Gastroesophageal sphincter (tissue), 3 donors: ENCODE measurements around the gene CYTL1.

Experiments used
- EP300 ChIP-seq: sonication (generic); formaldehyde crosslinking; IDR thresholded peaks from one replicate; pipeline ENCODE4 v1.6.1; 2017; ENCODE audit warnings: antibody characterized with exemption, mild to moderate bottlenecking
- POLR2A ChIP-seq, 2 donors: fragments of 450-650 bp; IDR thresholded peaks; one replicate each; pipeline ENCODE4 v1.6.1; 2017; ENCODE audit warnings: antibody characterized with exemption in 2 of 2, mild to moderate bottlenecking in 2 of 2, moderate library complexity in 1 of 2
- POLR2AphosphoS5 ChIP-seq: sonication (generic); formaldehyde crosslinking; IDR thresholded peaks from one replicate; pipeline ENCODE4 v1.6.1; 2017; ENCODE audit warnings: antibody characterized with exemption
- TF ChIP-seq, protein P1 (sequence below), 4 experiments: fragments of 200-600 bp in 2 of 4; fragments of 450-650 bp in 2 of 4; sonication (generic) in 1 of 4; IDR thresholded peaks; one replicate each; pipeline ENCODE4 v1.5.1; 2017 to 2019; ENCODE audit warnings: antibody characterized with exemption in 4 of 4, mild to moderate bottlenecking in 2 of 4, moderate library complexity in 2 of 4

DNA sequence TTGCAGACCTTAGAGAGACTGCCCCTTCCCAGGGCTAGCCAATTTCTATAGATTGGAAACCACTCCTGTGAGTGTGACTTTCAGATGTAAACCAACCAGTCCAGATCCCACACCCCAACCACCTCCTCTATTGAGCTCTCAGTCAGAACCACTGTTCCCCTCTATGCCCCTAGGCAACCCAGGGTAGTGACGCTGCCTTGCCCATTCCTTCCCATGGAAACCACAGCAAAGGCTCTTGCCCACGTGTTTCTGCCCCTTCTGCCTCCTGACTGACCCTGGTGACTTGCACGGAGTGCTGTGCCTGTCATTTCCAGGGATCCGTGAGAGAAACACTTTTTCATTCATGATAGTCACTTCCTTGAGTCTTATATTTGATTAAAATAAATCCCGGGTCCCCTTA, 32.4 kb downstream of the CYTL1 start:
- TF ChIP-seq, protein P1, sequence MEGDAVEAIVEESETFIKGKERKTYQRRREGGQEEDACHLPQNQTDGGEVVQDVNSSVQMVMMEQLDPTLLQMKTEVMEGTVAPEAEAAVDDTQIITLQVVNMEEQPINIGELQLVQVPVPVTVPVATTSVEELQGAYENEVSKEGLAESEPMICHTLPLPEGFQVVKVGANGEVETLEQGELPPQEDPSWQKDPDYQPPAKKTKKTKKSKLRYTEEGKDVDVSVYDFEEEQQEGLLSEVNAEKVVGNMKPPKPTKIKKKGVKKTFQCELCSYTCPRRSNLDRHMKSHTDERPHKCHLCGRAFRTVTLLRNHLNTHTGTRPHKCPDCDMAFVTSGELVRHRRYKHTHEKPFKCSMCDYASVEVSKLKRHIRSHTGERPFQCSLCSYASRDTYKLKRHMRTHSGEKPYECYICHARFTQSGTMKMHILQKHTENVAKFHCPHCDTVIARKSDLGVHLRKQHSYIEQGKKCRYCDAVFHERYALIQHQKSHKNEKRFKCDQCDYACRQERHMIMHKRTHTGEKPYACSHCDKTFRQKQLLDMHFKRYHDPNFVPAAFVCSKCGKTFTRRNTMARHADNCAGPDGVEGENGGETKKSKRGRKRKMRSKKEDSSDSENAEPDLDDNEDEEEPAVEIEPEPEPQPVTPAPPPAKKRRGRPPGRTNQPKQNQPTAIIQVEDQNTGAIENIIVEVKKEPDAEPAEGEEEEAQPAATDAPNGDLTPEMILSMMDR (IDR thresholded peaks at IDR 0.05) = no peak
- TF ChIP-seq POLR2A (IDR thresholded peaks at IDR 0.05) (no peak), EP300 (no peak), POLR2AphosphoS5 (no peak)
